ENCODE data around the gene ATP5MG. TPM values are rescaled to one million over a fixed set of nuclear protein-coding genes. Genes with fewer than 3 reads are reported as not detected.

Gene ATP5MG
- total and polyA plus RNA-seq, 2 of the 4 experiments (the other 2 are of a cell fraction): 144 to 219 TPM

GRCh38 chr11:118358071-118358470 is 43.3 kb upstream of the ATP5MG start:
- no peak overlapping the region for H4K5ac ChIP-seq (ENCODE audit: low read depth, low read length)
- ChIA-PET CTCF (no interaction called here), POLR2A (ENCODE audit: unreplicated experiment) (no interaction called here)
- no peak overlapping the region for H2AK5ac ChIP-seq (ENCODE audit: low read depth, low read length)
- H3K4me3 ChIP-seq (ENCODE audit: insufficient read depth, low read depth, low read length): no peak overlapping the region
- in situ Hi-C loops (cut with MboI; ENCODE audit: low sequenced_read_pairs) (loop anchor here (10.0 to 25.0 kb wide), 2 partner anchors 213 to 996 kb away; no protein-coding TSS in a partner anchor), dilution Hi-C loops (cut with HindIII; ENCODE audit: low sequenced_read_pairs, unreplicated experiment) (no loop called here), intact Hi-C loops (cut with micrococcal nuclease) (no loop called here)
- H2BK120ac ChIP-seq (ENCODE audit: low read depth, low read length): no peak overlapping the region
- H2AK9ac ChIP-seq (replicated peaks; ENCODE audit: low read depth, low read length, poor library complexity): no peak overlapping the region
- H4K8ac ChIP-seq (ENCODE audit: low read depth in 2 of 2, low read length in 2 of 2): no peak overlapping the region; a peak in 1 of 4 replicates
- no peak for ATAC-seq (ENCODE audit: low read depth)
- peaks cover 2% of the 10 kb centered on the region; the same call in 1 of the 2 replicates for H3K4me1 ChIP-seq (ENCODE audit: control insufficient read depth, insufficient read depth, low read length)
- H3K36me3 ChIP-seq (ENCODE audit: control insufficient read depth, insufficient read depth, low read length): no peaks in the 10 kb centered on the region; the same call in 1 of the 2 replicates
- no peaks in the 10 kb centered on the region for H3K27me3 ChIP-seq (ENCODE audit: control insufficient read depth, insufficient read depth, low read length)
- H3K4me2 ChIP-seq (ENCODE audit: low read depth, low read length): no peak overlapping the region
- H3K4ac ChIP-seq (ENCODE audit: low read depth, low read length): no peak overlapping the region
- H3K27ac ChIP-seq (ENCODE audit: insufficient read depth, low read length): no peak overlapping the region
- peaks cover 16 to 35% of the 10 kb centered on the region in 2 experiments for H3K79me1 ChIP-seq (ENCODE audit: low read depth in 1 of 2, low read length in 2 of 2)
- H2BK5ac ChIP-seq (ENCODE audit: low read depth, low read length, poor library complexity, severe bottlenecking): no peak overlapping the region
- no peak overlapping the region for H4K91ac ChIP-seq (ENCODE audit: insufficient read depth, low read depth, low read length)
- no peak overlapping the region for H2BK20ac ChIP-seq (ENCODE audit: low read depth, low read length)
- no peak overlapping the region for H3K23ac ChIP-seq (ENCODE audit: low read depth, low read length)
- H3K18ac ChIP-seq (ENCODE audit: low read depth, low read length): no peak overlapping the region
- DNase-seq: no peak
- H3K56ac ChIP-seq (ENCODE audit: extremely low read depth, insufficient read depth, low read length): no peak overlapping the region
- no TSS peak for BruUV-seq (replicated peaks)
- no peak overlapping the region for H2AFZ ChIP-seq (replicated peaks; ENCODE audit: low read length, poor library complexity)
- no CpG with 5 or more reads among the region's 3 CpGs for WGBS, 2 experiments (ENCODE audit: extremely low coverage in 2 of 2, insufficient read length in 1 of 2)
- H3K9me1 ChIP-seq (ENCODE audit: insufficient read depth, low read length): peaks cover 2% of the 10 kb centered on the region; the same call in 1 of the 2 replicates
- H2BK15ac ChIP-seq (ENCODE audit: low read depth, low read length): no peak overlapping the region
- H3K9me3 ChIP-seq (ENCODE audit: control insufficient read depth, insufficient read depth, low read length): 0 out of 2 replicates have a peak, but pooled peaks cover 2% of the 10 kb centered on the region
- no peak overlapping the region for H3K14ac ChIP-seq (replicated peaks; ENCODE audit: low read depth, low read length)
- peaks cover 3% of the 10 kb centered on the region; the same call in 1 of the 2 replicates for H4K20me1 ChIP-seq (ENCODE audit: insufficient read depth, low read length)
- no peak for TF ChIP-seq MAFK (IDR thresholded peaks at IDR 0.05; ENCODE audit: low read depth, low read length)
- TF ChIP-seq SMC3 (IDR thresholded peaks at IDR 0.05; ENCODE audit: low read depth, low read length): no peak
- TF ChIP-seq RFX5 (IDR thresholded peaks at IDR 0.05; ENCODE audit: low read depth, low read length): no peak
- TF ChIP-seq NFE2L2 (IDR thresholded peaks at IDR 0.05; ENCODE audit: low read depth, low read length): no peak
- no peak for TF ChIP-seq USF2 (IDR thresholded peaks at IDR 0.05; ENCODE audit: low read depth, low read length)
- TF ChIP-seq ELK1 (IDR thresholded peaks at IDR 0.05; ENCODE audit: borderline replicate concordance, low read depth, low read length): no peak
- TF ChIP-seq MAZ (IDR thresholded peaks at IDR 0.05; ENCODE audit: borderline replicate concordance, low read depth, low read length): no peak
- TF ChIP-seq RAD21 (IDR thresholded peaks at IDR 0.05; ENCODE audit: low read length): no peak
- no peak for TF ChIP-seq CHD1 (IDR thresholded peaks at IDR 0.05; ENCODE audit: low read depth, low read length)
- no peak for TF ChIP-seq POLR2A (IDR thresholded peaks at IDR 0.05; ENCODE audit: low read depth, low read length)
- no peak for TF ChIP-seq CEBPB (IDR thresholded peaks at IDR 0.05; ENCODE audit: low read depth, low read length)
- no peak for TF ChIP-seq BHLHE40 (IDR thresholded peaks at IDR 0.05; ENCODE audit: low read depth, low read length)
- no peak for TF ChIP-seq MXI1 (IDR thresholded peaks at IDR 0.05; ENCODE audit: borderline replicate concordance, low read depth, low read length)
- no peak for TF ChIP-seq RCOR1 (IDR thresholded peaks at IDR 0.05; ENCODE audit: insufficient replicate concordance, low read length)
- no peak for TF ChIP-seq FOS (IDR thresholded peaks at IDR 0.05; ENCODE audit: low read depth, low read length)
- TF ChIP-seq CTCF (conservative IDR thresholded peaks at IDR 0.05; ENCODE audit: low read depth, low read length): no peak
- H3K9ac ChIP-seq (ENCODE audit: low read depth, low read length): no peak overlapping the region
